K562 (cell line): ENCODE results near the gene KEL. TPM values are rescaled to one million over a fixed set of nuclear protein-coding genes. Genes with fewer than 3 reads are reported as not detected.

Source experiments
- BDP1 ChIP-seq: IDR thresholded peaks from 3 replicates; pipeline ENCODE4 v1.6.1; 2011; ENCODE audit not compliant: insufficient read length, insufficient read depth
- CCAR2 ChIP-seq: fragments of 200-400 bp; formaldehyde crosslinking; IDR thresholded peaks from 2 replicates; pipeline ENCODE4 v1.6.1; 2017; ENCODE audit warnings: mild to moderate bottlenecking, low read depth, low read length
- LCOR ChIP-seq: sonication (generic); formaldehyde crosslinking; IDR thresholded peaks from 2 replicates; pipeline ENCODE4 v1.8.0; 2022; ENCODE audit warnings: mild to moderate bottlenecking, missing genetic modification reagents
- MAZ ChIP-seq, 2 experiments: fragments of 450-650 bp in 1 of 2; sonication (generic) in 1 of 2; formaldehyde crosslinking; IDR thresholded peaks in 1 of 2; conservative IDR thresholded peaks in 1 of 2; 2 replicates each; pipeline versions ENCODE4 v1.4.0 to v1.5.0; 2020; ENCODE audit warnings: mild to moderate bottlenecking in 1 of 2, missing genetic modification reagents in 1 of 2
- MCM7 ChIP-seq, 2 experiments: fragments of 450-650 bp; IDR thresholded peaks; 2 replicates each; pipeline ENCODE4 v1.6.1; 2016 to 2018
- MEF2D ChIP-seq: conservative IDR thresholded peaks from 2 replicates; pipeline ENCODE4 v1.6.1; 2016; ENCODE audit warnings: low read depth, missing genetic modification characterization, missing compliant biosample characterization
- MEIS2 ChIP-seq: fragments of 450-650 bp; IDR thresholded peaks from 2 replicates; pipeline ENCODE4 v1.6.1; 2014; ENCODE audit warnings: mild to moderate bottlenecking; ENCODE audit not compliant: partially characterized antibody
- NFRKB ChIP-seq: fragments of 450-650 bp; IDR thresholded peaks from 2 replicates; pipeline ENCODE4 v1.6.1; 2016; ENCODE audit warnings: low read depth
- ZBED1 ChIP-seq: IDR thresholded peaks from 2 replicates; pipeline ENCODE4 v1.6.1; 2014
- ZNF24 ChIP-seq: fragments of 450-650 bp; IDR thresholded peaks from 2 replicates; pipeline ENCODE4 v1.6.1; 2016
- polyA plus RNA-seq, 8 experiments: library from polyadenylated mRNA; depleted of rRNA in 4 of 8; stranded (reverse) in 5 of 8; unstranded in 3 of 8; fragments of >200 nt; fragmentation: Nextera tagmentation in 2 of 8; fragmentation: Illumina TruSeq in 1 of 8; extraction: Ambion mirVana in 2 of 8; extraction: Trizol in 1 of 8; gene quantifications; 2 replicates each; pipeline versions ENCODE4 v1.2.1 to v1.2.3, GENCODE V29; 2011 to 2014; ENCODE audit warnings: inconsistent platforms in 1 of 8, missing spikeins in 1 of 8
- total RNA-seq, 7 experiments: library from RNA; depleted of rRNA in 6 of 7; stranded (reverse); fragments of >200 nt in 6 of 7; fragmentation: Illumina TruSeq in 2 of 7; extraction: Trizol in 2 of 7; gene quantifications; 2 replicates each; pipeline versions ENCODE4 v1.2.1 to v1.2.3, GENCODE V29; 2011 to 2021; ENCODE audit warnings: low replicate concordance in 1 of 7
- TF ChIP-seq, protein P1 (sequence below): sonication (generic); formaldehyde crosslinking; IDR thresholded peaks from 2 replicates; pipeline ENCODE4 v1.8.0; 2023; ENCODE audit warnings: missing genetic modification reagents, mild to moderate bottlenecking, borderline replicate concordance
- TF ChIP-seq, protein P2 (sequence below): fragments of 250-450 bp; sonication (Bioruptor Pico); IDR thresholded peaks from 2 replicates; pipeline ENCODE4 v1.5.0; 2020; ENCODE audit warnings: mild to moderate bottlenecking
- TF ChIP-seq, protein P3 (sequence below), 2 experiments: fragments of 200-800 bp in 1 of 2; sonication (Bioruptor generic) in 1 of 2; sonication (generic) in 1 of 2; formaldehyde crosslinking in 1 of 2; IDR thresholded peaks in 1 of 2; conservative IDR thresholded peaks in 1 of 2; 2 replicates each; pipeline versions ENCODE4 v1.5.0 to v1.6.1; 2016 to 2020; ENCODE audit warnings: missing compliant biosample characterization in 1 of 2, missing genetic modification characterization in 1 of 2, missing genetic modification reagents in 1 of 2
- TF ChIP-seq, protein P4 (sequence below): fragments of 450-650 bp; formaldehyde crosslinking; IDR thresholded peaks from 2 replicates; pipeline ENCODE4 v1.4.0; 2022; ENCODE audit warnings: missing genetic modification characterization
- TF ChIP-seq, protein P5 (sequence below): fragments of 250-450 bp; sonication (Bioruptor Pico); IDR thresholded peaks from 2 replicates; pipeline ENCODE4 v1.4.0; 2020; ENCODE audit warnings: mild to moderate bottlenecking

The KEL gene
- total and polyA plus RNA-seq, 9 of the 15 experiments (the other 6 are each of a cell fraction or from before 2014, with no cell fraction given), result 9.0 to 47.4 (median 22.2) TPM

DNA sequence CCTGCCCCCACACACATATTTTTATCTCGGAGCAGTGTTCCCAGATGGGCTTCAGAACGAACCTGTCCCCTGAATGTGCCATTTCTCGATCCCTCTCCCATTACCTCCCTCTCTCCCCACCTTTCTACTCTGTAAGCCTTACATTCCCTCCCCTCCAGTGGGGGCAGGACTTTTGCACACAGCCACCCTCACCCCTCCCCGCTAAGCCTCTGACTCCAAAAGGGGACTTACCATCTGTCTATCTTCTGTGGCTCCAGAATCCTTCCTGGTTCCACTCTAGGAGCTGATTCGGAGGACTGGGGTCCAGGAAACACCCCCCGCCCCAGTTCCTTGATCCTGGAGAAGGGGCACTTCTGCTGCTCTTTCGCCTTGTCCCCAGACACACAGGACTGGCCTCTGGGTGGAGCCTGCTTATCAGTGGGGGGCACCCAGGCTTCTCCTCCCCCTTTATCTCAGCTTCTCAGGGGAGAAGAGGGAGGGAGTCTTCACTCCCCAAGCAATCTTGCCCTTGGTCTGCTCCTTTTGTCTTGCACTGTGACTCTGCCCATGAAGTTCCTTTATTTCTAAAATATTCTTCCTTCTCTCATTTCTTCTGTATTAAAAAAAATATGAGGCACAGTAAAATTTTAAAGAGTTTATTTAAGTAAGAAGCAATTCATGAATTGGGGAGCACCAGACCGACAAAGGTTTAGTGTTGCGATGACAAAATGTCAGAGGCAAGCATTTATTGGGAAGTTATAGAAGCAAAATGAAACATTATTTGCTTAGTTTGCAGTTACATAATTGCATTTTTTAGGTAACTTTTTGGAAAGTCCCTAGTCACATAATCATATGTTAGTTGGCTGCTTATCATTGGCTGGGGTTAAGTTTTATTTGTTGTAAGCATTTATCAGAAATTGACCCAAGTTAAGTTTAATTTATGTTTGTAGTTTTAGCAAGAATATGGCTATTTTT lies at the start of gene KEL (continued):
- TF ChIP-seq, protein P1, sequence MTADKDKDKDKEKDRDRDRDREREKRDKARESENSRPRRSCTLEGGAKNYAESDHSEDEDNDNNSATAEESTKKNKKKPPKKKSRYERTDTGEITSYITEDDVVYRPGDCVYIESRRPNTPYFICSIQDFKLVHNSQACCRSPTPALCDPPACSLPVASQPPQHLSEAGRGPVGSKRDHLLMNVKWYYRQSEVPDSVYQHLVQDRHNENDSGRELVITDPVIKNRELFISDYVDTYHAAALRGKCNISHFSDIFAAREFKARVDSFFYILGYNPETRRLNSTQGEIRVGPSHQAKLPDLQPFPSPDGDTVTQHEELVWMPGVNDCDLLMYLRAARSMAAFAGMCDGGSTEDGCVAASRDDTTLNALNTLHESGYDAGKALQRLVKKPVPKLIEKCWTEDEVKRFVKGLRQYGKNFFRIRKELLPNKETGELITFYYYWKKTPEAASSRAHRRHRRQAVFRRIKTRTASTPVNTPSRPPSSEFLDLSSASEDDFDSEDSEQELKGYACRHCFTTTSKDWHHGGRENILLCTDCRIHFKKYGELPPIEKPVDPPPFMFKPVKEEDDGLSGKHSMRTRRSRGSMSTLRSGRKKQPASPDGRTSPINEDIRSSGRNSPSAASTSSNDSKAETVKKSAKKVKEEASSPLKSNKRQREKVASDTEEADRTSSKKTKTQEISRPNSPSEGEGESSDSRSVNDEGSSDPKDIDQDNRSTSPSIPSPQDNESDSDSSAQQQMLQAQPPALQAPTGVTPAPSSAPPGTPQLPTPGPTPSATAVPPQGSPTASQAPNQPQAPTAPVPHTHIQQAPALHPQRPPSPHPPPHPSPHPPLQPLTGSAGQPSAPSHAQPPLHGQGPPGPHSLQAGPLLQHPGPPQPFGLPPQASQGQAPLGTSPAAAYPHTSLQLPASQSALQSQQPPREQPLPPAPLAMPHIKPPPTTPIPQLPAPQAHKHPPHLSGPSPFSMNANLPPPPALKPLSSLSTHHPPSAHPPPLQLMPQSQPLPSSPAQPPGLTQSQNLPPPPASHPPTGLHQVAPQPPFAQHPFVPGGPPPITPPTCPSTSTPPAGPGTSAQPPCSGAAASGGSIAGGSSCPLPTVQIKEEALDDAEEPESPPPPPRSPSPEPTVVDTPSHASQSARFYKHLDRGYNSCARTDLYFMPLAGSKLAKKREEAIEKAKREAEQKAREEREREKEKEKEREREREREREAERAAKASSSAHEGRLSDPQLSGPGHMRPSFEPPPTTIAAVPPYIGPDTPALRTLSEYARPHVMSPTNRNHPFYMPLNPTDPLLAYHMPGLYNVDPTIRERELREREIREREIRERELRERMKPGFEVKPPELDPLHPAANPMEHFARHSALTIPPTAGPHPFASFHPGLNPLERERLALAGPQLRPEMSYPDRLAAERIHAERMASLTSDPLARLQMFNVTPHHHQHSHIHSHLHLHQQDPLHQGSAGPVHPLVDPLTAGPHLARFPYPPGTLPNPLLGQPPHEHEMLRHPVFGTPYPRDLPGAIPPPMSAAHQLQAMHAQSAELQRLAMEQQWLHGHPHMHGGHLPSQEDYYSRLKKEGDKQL (CRISPR knock-in tag), result no peak
- TF ChIP-seq MCM7 (IDR thresholded peaks at IDR 0.05), result no peak
- TF ChIP-seq MAZ (CRISPR knock-in tag; conservative IDR thresholded peaks at IDR 0.05 in 1 of 2, IDR thresholded peaks at IDR 0.05 in 1 of 2), result peak; percentile 93 to 96
- no peak for TF ChIP-seq BDP1
- no peak for TF ChIP-seq ZBED1
- TF ChIP-seq, protein P2, sequence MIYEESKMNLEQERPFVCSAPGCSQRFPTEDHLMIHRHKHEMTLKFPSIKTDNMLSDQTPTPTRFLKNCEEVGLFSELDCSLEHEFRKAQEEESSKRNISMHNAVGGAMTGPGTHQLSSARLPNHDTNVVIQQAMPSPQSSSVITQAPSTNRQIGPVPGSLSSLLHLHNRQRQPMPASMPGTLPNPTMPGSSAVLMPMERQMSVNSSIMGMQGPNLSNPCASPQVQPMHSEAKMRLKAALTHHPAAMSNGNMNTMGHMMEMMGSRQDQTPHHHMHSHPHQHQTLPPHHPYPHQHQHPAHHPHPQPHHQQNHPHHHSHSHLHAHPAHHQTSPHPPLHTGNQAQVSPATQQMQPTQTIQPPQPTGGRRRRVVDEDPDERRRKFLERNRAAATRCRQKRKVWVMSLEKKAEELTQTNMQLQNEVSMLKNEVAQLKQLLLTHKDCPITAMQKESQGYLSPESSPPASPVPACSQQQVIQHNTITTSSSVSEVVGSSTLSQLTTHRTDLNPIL (CRISPR knock-in tag), result no peak
- no peak for TF ChIP-seq MEIS2
- 0 out of 2 replicates have a peak, but pooled peaks have one; percentile 54 for TF ChIP-seq ZNF24
- TF ChIP-seq NFRKB, result 0 out of 2 replicates have a peak, but pooled peaks have one; percentile 64
- peak; percentile 89 for TF ChIP-seq LCOR
- TF ChIP-seq, protein P3, sequence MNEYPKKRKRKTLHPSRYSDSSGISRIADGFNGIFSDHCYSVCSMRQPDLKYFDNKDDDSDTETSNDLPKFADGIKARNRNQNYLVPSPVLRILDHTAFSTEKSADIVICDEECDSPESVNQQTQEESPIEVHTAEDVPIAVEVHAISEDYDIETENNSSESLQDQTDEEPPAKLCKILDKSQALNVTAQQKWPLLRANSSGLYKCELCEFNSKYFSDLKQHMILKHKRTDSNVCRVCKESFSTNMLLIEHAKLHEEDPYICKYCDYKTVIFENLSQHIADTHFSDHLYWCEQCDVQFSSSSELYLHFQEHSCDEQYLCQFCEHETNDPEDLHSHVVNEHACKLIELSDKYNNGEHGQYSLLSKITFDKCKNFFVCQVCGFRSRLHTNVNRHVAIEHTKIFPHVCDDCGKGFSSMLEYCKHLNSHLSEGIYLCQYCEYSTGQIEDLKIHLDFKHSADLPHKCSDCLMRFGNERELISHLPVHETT (CRISPR knock-in tag; conservative IDR thresholded peaks at IDR 0.05 in 1 of 2, IDR thresholded peaks at IDR 0.05 in 1 of 2), result peak in 1 of 2 experiments; percentile 40; a peak in 1 of 4 replicates
- no peak for TF ChIP-seq MEF2D
- TF ChIP-seq, protein P4, sequence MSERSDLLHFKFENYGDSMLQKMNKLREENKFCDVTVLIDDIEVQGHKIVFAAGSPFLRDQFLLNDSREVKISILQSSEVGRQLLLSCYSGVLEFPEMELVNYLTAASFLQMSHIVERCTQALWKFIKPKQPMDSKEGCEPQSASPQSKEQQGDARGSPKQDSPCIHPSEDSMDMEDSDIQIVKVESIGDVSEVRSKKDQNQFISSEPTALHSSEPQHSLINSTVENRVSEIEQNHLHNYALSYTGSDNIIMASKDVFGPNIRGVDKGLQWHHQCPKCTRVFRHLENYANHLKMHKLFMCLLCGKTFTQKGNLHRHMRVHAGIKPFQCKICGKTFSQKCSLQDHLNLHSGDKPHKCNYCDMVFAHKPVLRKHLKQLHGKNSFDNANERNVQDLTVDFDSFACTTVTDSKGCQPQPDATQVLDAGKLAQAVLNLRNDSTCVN (CRISPR knock-in tag), result no peak
- TF ChIP-seq, protein P5, sequence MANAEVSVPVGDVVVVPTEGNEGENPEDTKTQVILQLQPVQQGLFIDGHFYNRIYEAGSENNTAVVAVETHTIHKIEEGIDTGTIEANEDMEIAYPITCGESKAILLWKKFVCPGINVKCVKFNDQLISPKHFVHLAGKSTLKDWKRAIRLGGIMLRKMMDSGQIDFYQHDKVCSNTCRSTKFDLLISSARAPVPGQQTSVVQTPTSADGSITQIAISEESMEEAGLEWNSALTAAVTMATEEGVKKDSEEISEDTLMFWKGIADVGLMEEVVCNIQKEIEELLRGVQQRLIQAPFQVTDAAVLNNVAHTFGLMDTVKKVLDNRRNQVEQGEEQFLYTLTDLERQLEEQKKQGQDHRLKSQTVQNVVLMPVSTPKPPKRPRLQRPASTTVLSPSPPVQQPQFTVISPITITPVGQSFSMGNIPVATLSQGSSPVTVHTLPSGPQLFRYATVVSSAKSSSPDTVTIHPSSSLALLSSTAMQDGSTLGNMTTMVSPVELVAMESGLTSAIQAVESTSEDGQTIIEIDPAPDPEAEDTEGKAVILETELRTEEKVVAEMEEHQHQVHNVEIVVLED (CRISPR knock-in tag), result no peak; the same call in 1 of the 2 replicates
- TF ChIP-seq CCAR2, result no peak
